PC-9 (cell line): ENCODE data around the gene B9D1.

Experiments
- CTCF ChIP-seq: fragments of 200-600 bp; sonication (generic); conservative IDR thresholded peaks from 2 replicates; pipeline ENCODE4 v1.6.1; 2017; ENCODE audit warnings: mixed run types, antibody characterized with exemption, mild to moderate bottlenecking, moderate library complexity
- EZH2 ChIP-seq: fragments of 200-600 bp; sonication (generic); IDR thresholded peaks from 2 replicates; pipeline ENCODE4 v1.8.0; 2017; ENCODE audit warnings: antibody characterized with exemption, low read depth

- TF ChIP-seq CTCF, result no peak
- no peak for TF ChIP-seq EZH2
Measured at GRCh38 chr17:19359151-19359550, 3.4 kb downstream of the B9D1 start.
